Keratinocyte (primary cell): Measurements from ENCODE around the gene CASKIN2. TPM values are rescaled to one million over a fixed set of nuclear protein-coding genes. Genes with fewer than 3 reads are reported as not detected.

Source experiments
- DNase-seq: peaks from one replicate; pipeline ENCODE4 v3.0.0-alpha.2; 2011; ENCODE audit warnings: low read depth, missing footprints, low spot score
- FAIRE-seq: peaks from 2 replicates; lab custom pipeline; 2011; peaks lifted over from hg19 to GRCh38; lab: Jason Lieb, UNC
- H2AFZ ChIP-seq: 2 replicates; pipeline ENCODE4 v1.6.0; 2012; ENCODE audit warnings: low read length, control low read depth, inconsistent platforms; ENCODE audit not compliant: control insufficient read depth
- H3K27ac ChIP-seq: 2 replicates; pipeline ENCODE4 v1.5.1; 2011; ENCODE audit warnings: low read length; ENCODE audit not compliant: control insufficient read depth, insufficient read depth
- H3K27me3 ChIP-seq: 3 replicates; pipeline ENCODE4 v1.6.0; 2011; ENCODE audit warnings: low read length; ENCODE audit not compliant: control insufficient read depth, insufficient read depth; ENCODE audit errors: extremely low read depth
- H3K36me3 ChIP-seq, 2 experiments: 2 replicates in 1 of 2; 3 replicates in 1 of 2; pipeline ENCODE4 v1.5.1; 2011; ENCODE audit warnings: low read length in 2 of 2, mild to moderate bottlenecking in 1 of 2; ENCODE audit not compliant: control insufficient read depth in 2 of 2, insufficient read depth in 2 of 2; ENCODE audit errors: extremely low read depth in 1 of 2
- H3K4me1 ChIP-seq: 3 replicates; pipeline ENCODE4 v1.5.1; 2011; ENCODE audit warnings: low read length; ENCODE audit not compliant: control insufficient read depth, insufficient read depth; ENCODE audit errors: extremely low read depth
- H3K4me2 ChIP-seq: 3 replicates; pipeline ENCODE4 v1.6.0; 2011; ENCODE audit warnings: low read depth, low read length; ENCODE audit not compliant: control insufficient read depth, insufficient read depth; ENCODE audit errors: extremely low read depth
- H3K4me3 ChIP-seq, 3 experiments: fragments of 200-600 bp in 1 of 3; sonication (generic) in 1 of 3; 2 replicates in 2 of 3; 3 replicates in 1 of 3; pipeline ENCODE4 v1.5.1; 2011 to 2016; ENCODE audit warnings: low read length in 3 of 3, mild to moderate bottlenecking in 3 of 3, control low read depth in 2 of 3, inconsistent platforms in 1 of 3, low read depth in 1 of 3, mixed read lengths in 1 of 3, mixed run types in 1 of 3, moderate library complexity in 1 of 3; ENCODE audit not compliant: control insufficient read depth in 2 of 3, insufficient read depth in 2 of 3; ENCODE audit errors: extremely low read depth in 1 of 3
- H3K79me2 ChIP-seq: 2 replicates; pipeline ENCODE4 v1.6.0; 2012; ENCODE audit warnings: low read length; ENCODE audit not compliant: control insufficient read depth, insufficient read depth
- H3K9ac ChIP-seq: 3 replicates; pipeline ENCODE4 v1.6.0; 2011; ENCODE audit warnings: low read length; ENCODE audit not compliant: control insufficient read depth, insufficient read depth; ENCODE audit errors: extremely low read depth
- H3K9me1 ChIP-seq: 3 replicates; pipeline ENCODE4 v1.6.0; 2011; ENCODE audit warnings: low read length; ENCODE audit not compliant: control insufficient read depth, insufficient read depth; ENCODE audit errors: extremely low read depth
- H3K9me3 ChIP-seq: 2 replicates; pipeline ENCODE4 v1.5.1; 2012; ENCODE audit warnings: low read depth, low read length; ENCODE audit not compliant: control insufficient read depth
- H4K20me1 ChIP-seq: 3 replicates; pipeline ENCODE4 v1.6.0; 2011; ENCODE audit warnings: low read length; ENCODE audit not compliant: control insufficient read depth, insufficient read depth; ENCODE audit errors: extremely low read depth
- EZH2 ChIP-seq: IDR thresholded peaks from one replicate; pipeline ENCODE4 v1.6.1; 2012; ENCODE audit warnings: inconsistent platforms, mild to moderate bottlenecking, low read length, moderate library complexity
- dilution Hi-C: fragments of 300-500 bp; cut with MboI; formaldehyde crosslinking; loops from one replicate; pipeline ENCODE4 v1.7.0; 2020; ENCODE audit warnings: low sequenced_read_pairs; ENCODE audit not compliant: extremely low pct_ligation_motif_present
- polyA plus RNA-seq, 5 experiments: library from polyadenylated mRNA; depleted of rRNA in 3 of 5; stranded (reverse) in 3 of 5; stranded (forward) in 1 of 5; unstranded in 1 of 5; fragments of >200 nt; gene quantifications; 1 replicate in 1 of 5; 2 replicates in 3 of 5; 3 replicates in 1 of 5; pipeline versions ENCODE4 v1.2.1 to v1.2.3, GENCODE V29; 2011 to 2012; ENCODE audit warnings: missing spikeins in 2 of 5, low read depth in 1 of 5, low replicate concordance in 1 of 5
- TF ChIP-seq, protein P1 (sequence below), 3 experiments: IDR thresholded peaks in 1 of 3; conservative IDR thresholded peaks in 1 of 3; optimal IDR thresholded peaks in 1 of 3; 2 replicates in 2 of 3; 3 replicates in 1 of 3; pipeline versions ENCODE3 to v1.5.1; 2011; ENCODE audit warnings: low read length in 3 of 3, mild to moderate bottlenecking in 3 of 3, moderate library complexity in 2 of 3, control low read depth in 1 of 3, inconsistent platforms in 1 of 3; ENCODE audit not compliant: insufficient read depth in 2 of 3; ENCODE audit errors: extremely low read depth in 1 of 3

Gene CASKIN2
- polyA plus RNA-seq, 1 donor (not counting 4 experiments of a cell fraction or from before 2014, with no cell fraction given) = 3.7 TPM

DNA sequence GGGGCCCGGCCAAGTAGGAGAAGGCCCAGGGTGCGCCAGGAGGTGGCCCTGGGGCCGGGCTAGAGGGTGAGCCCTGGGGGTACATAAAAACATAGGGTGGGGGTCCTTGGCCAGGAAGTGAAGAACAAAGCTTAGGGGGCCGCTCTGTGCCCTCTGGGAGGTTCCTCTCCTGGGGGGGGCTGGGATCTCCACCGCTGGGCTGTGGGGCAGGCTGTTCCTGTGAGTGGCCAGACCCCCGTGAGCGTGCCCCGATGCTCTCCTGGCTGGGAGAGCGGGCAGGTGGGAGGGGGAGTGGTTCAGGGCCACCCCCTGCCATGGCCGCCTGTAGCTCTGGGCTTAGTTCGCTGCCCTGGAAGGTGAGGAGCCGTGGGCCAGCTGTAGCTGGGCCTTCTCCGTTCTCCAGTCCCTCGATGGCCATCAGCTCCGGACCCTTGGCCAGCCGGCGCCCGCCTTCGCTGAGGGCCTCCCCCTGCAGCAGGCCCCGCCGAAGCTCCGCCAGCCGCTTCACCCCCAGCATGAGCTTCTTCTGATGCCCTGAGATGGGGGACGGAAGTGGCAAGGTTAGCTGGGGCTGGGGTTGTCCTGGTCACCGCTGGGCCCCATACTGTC is 12.5 kb downstream of the CASKIN2 start:
- H3K36me3 ChIP-seq = peaks cover 12 to 20% of the 10 kb centered on the region in 2 experiments
- no peak for TF ChIP-seq EZH2
- TF ChIP-seq, protein P1, sequence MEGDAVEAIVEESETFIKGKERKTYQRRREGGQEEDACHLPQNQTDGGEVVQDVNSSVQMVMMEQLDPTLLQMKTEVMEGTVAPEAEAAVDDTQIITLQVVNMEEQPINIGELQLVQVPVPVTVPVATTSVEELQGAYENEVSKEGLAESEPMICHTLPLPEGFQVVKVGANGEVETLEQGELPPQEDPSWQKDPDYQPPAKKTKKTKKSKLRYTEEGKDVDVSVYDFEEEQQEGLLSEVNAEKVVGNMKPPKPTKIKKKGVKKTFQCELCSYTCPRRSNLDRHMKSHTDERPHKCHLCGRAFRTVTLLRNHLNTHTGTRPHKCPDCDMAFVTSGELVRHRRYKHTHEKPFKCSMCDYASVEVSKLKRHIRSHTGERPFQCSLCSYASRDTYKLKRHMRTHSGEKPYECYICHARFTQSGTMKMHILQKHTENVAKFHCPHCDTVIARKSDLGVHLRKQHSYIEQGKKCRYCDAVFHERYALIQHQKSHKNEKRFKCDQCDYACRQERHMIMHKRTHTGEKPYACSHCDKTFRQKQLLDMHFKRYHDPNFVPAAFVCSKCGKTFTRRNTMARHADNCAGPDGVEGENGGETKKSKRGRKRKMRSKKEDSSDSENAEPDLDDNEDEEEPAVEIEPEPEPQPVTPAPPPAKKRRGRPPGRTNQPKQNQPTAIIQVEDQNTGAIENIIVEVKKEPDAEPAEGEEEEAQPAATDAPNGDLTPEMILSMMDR (optimal IDR thresholded peaks at IDR 0.05 in 1 of 3, IDR thresholded peaks at IDR 0.05 in 1 of 3, conservative IDR thresholded peaks at IDR 0.05 in 1 of 3; ENCODE audit: extremely low read depth in 1 of 3, insufficient read depth in 2 of 3, low read length in 3 of 3) = no peak
- H4K20me1 ChIP-seq = no peaks in the 10 kb centered on the region
- no peak overlapping the region for H3K9ac ChIP-seq
- no peak overlapping the region for H3K4me3 ChIP-seq
- dilution Hi-C loops = no loop called here
- H3K4me2 ChIP-seq = no peak overlapping the region
- H2AFZ ChIP-seq = no peak overlapping the region
- no peak for DNase-seq
- no peak overlapping the region for H3K27ac ChIP-seq
- no peak for FAIRE-seq
- H3K9me3 ChIP-seq = no peaks in the 10 kb centered on the region
- H3K27me3 ChIP-seq = no peaks in the 10 kb centered on the region
- no peaks in the 10 kb centered on the region for H3K9me1 ChIP-seq
- H3K4me1 ChIP-seq = no peaks in the 10 kb centered on the region
- H3K79me2 ChIP-seq = no peaks in the 10 kb centered on the region

DNA sequence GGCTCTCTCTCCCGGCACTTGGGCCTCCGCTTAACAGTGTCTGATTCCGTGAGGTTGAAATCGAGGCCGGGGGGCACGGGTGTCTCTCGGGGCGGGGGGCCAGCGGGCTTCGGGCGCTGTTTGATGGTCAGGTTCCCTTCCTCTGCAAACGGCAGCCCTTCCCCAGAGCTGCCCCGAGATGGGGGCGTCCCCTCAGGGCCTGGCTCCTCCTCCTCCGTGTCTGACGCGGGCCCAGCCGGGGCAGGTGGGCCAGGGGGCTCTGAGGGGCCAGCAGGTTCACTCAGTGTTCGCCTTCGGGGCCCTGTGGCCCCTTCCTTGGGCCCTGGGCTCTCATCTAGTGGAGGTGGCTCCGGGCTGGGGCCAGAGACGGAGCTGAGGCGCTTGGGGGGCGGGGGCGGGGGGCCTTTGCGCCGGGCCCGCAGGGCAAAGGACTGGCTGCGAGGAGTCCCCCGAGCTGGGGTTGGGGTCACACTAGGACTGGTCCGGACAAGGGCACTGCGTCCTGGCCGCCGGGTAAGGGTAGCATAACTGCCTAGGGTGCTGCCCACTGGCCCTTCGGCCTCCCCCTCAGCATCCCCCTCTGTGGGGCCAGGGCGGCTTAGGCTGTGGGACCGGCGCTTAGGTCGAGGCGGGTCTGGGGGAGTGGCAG is 13.1 kb downstream of the CASKIN2 start:
- peaks cover 14 to 20% of the 10 kb centered on the region in 2 experiments for H3K36me3 ChIP-seq
- H3K9me3 ChIP-seq = no peaks in the 10 kb centered on the region
- no peak for DNase-seq
- no peaks in the 10 kb centered on the region for H3K9me1 ChIP-seq
- TF ChIP-seq, protein P1 (optimal IDR thresholded peaks at IDR 0.05 in 1 of 3, IDR thresholded peaks at IDR 0.05 in 1 of 3, conservative IDR thresholded peaks at IDR 0.05 in 1 of 3; ENCODE audit: extremely low read depth in 1 of 3, insufficient read depth in 2 of 3, low read length in 3 of 3) = no peak
- no peak for TF ChIP-seq EZH2
- H3K79me2 ChIP-seq = no peaks in the 10 kb centered on the region
- H2AFZ ChIP-seq = no peak overlapping the region
- H3K27me3 ChIP-seq = no peaks in the 10 kb centered on the region
- H3K4me2 ChIP-seq = no peak overlapping the region
- no peaks in the 10 kb centered on the region for H4K20me1 ChIP-seq
- no peak overlapping the region for H3K4me3 ChIP-seq
- no peak overlapping the region for H3K9ac ChIP-seq
- H3K4me1 ChIP-seq = no peaks in the 10 kb centered on the region
- dilution Hi-C loops = no loop called here
- FAIRE-seq = no peak
- no peak overlapping the region for H3K27ac ChIP-seq
